Stomach (tissue), 9 donors: ENCODE data around the gene TFF2. TPM values are rescaled to one million over a fixed set of nuclear protein-coding genes. Genes with fewer than 3 reads are reported as not detected.

Source experiments
- DNase-seq, 2 donors: peaks; one replicate each; pipeline versions ENCODE4 v3.0.0 to v3.0.0-alpha.2; 2013 to 2019
- H3K27ac ChIP-seq, 5 donors: fragments of 200-600 bp in 4 of 5; sonication (generic) in 4 of 5; one replicate each; pipeline ENCODE4 v1.5.1; 2013 to 2019; ENCODE audit warnings: mild to moderate bottlenecking in 1 of 5, moderate library complexity in 1 of 5
- H3K27me3 ChIP-seq, 3 donors: fragments of 200-600 bp; sonication (generic); one replicate each; pipeline ENCODE4 v1.5.1; 2017 to 2019; ENCODE audit warnings: mixed run types in 1 of 3
- H3K36me3 ChIP-seq, 4 donors: fragments of 200-600 bp; sonication (generic); 1 replicate in 3 of 4; 2 replicates in 1 of 4; pipeline ENCODE4 v1.5.1; 2016 to 2019
- H3K4me1 ChIP-seq, 4 donors: fragments of 200-600 bp; sonication (generic); one replicate each; pipeline ENCODE4 v1.5.1; 2016 to 2019
- H3K4me3 ChIP-seq, 4 donors: fragments of 200-600 bp; sonication (generic) in 3 of 4; one replicate each; pipeline ENCODE4 v1.5.1; 2016 to 2019; ENCODE audit warnings: mild to moderate bottlenecking in 1 of 4
- H3K9me3 ChIP-seq, 4 donors: fragments of 200-600 bp; sonication (generic); one replicate each; pipeline ENCODE4 v1.5.1; 2016 to 2019
- CTCF ChIP-seq, 7 experiments: fragments of 450-650 bp in 4 of 7; fragments of 200-600 bp in 3 of 7; sonication (generic) in 3 of 7; IDR thresholded peaks; one replicate each; pipeline ENCODE4 v1.5.1; 2016 to 2019; ENCODE audit warnings: antibody characterized with exemption in 7 of 7, control low read depth in 2 of 7, mild to moderate bottlenecking in 1 of 7
- EP300 ChIP-seq: sonication (generic); formaldehyde crosslinking; IDR thresholded peaks from one replicate; pipeline ENCODE4 v1.6.1; 2017; ENCODE audit warnings: antibody characterized with exemption
- POLR2A ChIP-seq, 4 donors: fragments of 450-650 bp; IDR thresholded peaks; one replicate each; pipeline ENCODE4 v1.6.1; 2016; ENCODE audit warnings: antibody characterized with exemption in 4 of 4, control low read depth in 2 of 4, mild to moderate bottlenecking in 1 of 4, moderate library complexity in 1 of 4
- POLR2AphosphoS5 ChIP-seq, 3 donors: sonication (generic); formaldehyde crosslinking; IDR thresholded peaks; one replicate each; pipeline ENCODE4 v1.6.1; 2016; ENCODE audit warnings: antibody characterized with exemption in 3 of 3
- WGBS, 5 donors: extraction: QIAGEN DNeasy Blood & Tissue Kit in 3 of 5; methylation state at CpG; one replicate each; pipeline versions ENCODE4 v1.1.5 to v1.1.7; 2013 to 2018; 5-methylcytosine and 5-hydroxymethylcytosine counted together
- intact Hi-C: fragments of 100-400 bp; cut with DNase I; formaldehyde crosslinking; loops from one replicate; pipeline ENCODE4 v1.15.1; 2023; ENCODE audit warnings: low total_unique reads
- polyA plus RNA-seq, 3 donors: library from polyadenylated mRNA; stranded (reverse); fragments of 200-250 nt; gene quantifications; one replicate each; pipeline ENCODE4 v1.2.3, GENCODE V29; 2013
- total RNA-seq, 5 donors: library from RNA; depleted of rRNA; stranded (reverse); fragments of >200 nt; gene quantifications; one replicate each; pipeline versions ENCODE4 v1.1.0 to v1.2.3, GENCODE V29; 2014 to 2016
- donor health status: healthy with polysubstance abuse.
- donor health status: Bipolar disorder and iron deficiency.
- donor health status: healthy.

Gene TFF2
- total and polyA plus RNA-seq, 8 donors: 2.3 to 2,979 (median 1,062) TPM

DNA sequence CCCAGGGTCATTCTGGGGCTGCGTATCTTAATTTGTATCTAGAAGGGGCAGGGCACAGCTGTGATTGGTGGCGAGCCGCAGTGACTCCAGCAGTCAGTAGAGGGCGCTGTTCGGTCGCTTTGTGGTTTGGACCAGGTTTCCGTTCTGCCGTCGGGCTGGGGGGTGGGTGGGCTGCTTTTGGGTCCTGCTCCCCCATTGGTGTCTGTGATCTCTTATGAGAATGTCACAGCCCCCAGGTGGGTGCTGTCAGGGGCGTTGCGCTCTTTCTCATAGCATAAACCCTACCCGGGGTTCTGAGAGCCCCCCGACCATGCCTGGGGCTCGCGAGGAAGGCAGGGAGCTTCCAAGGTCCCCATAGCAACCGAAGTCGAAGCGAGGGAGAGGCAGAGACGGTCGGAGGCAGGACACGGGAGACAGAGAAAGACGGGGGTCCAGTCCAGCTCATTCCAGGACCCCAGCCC is 41.0 kb downstream of the TFF2 start:
- WGBS, 5 donors: 9 to 23% (median 15%) methylated on average over 14 to 22 of the region's 22 CpGs
- DNase-seq: peak; percentile 75 to 87
- H3K36me3 ChIP-seq: no peaks in the 10 kb centered on the region
- no peak overlapping the region for H3K27ac ChIP-seq
- H3K9me3 ChIP-seq: no peaks in the 10 kb centered on the region
- H3K27me3 ChIP-seq: peaks cover 0 to 68% (median 10%) of the 10 kb centered on the region in 3 donors
- no peak for TF ChIP-seq EP300
- TF ChIP-seq CTCF (IDR thresholded peaks at IDR 0.05): peak in 5 of 7 experiments; percentile 47 to 84 (median 74)
- intact Hi-C loops: loop anchor here (10.0 kb wide), 1 partner anchor 135 kb away; no protein-coding TSS in a partner anchor
- H3K4me1 ChIP-seq: peaks cover 8 to 37% (median 26%) of the 10 kb centered on the region in 4 donors
- H3K4me3 ChIP-seq: no peak overlapping the region

DNA sequence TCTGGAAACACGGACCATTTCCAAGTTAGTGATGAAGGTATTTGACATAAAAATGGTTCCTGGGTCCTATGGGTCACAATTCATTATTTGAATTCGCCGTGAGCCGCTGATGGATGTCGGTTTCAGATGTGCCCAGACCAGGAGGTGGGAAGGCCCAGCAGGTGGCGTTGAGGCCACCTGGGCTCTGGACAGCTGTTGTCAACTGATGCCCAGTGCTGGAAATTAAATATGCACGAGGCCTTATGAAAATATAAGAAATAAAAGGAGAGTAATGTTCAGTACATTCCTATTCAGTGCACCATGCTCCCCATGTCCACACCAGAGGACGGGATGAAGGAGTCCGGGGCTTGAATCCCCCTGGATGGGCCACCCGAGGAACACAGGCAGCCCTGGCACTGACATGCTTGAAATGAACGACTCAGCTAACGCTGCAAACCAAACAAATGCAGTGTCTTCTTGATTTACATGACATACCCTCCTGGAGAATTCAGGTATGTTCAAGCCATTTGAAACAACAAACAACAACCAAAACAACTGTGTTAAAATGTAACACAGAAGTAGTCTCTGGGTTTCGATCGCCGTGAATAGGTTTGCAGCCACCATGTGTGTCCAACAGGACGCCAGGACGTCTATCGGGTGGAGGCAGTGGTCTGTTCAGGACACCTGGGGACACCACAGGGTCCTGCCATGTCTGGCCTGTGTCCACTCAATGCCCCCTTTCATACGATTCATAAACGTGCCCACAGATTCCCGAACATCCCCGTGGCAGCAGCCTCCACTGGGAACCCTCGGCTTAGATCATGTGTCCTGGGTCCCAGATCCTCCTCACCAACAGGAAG is 41.7 kb downstream of the TFF2 start:
- no peaks in the 10 kb centered on the region for H3K9me3 ChIP-seq
- no peak overlapping the region for H3K4me3 ChIP-seq
- no peak overlapping the region for H3K27ac ChIP-seq
- peaks cover 0 to 72% (median 10%) of the 10 kb centered on the region in 3 donors for H3K27me3 ChIP-seq
- peak in 1 of 2 donors; percentile 49 for DNase-seq
- no peak for TF ChIP-seq POLR2A (IDR thresholded peaks at IDR 0.05)
- TF ChIP-seq CTCF (IDR thresholded peaks at IDR 0.05): peak in 3 of 7 experiments; percentile 11 to 42 (median 24)
- TF ChIP-seq POLR2AphosphoS5 (IDR thresholded peaks at IDR 0.05): no peak
- intact Hi-C loops: loop anchor here (10.0 kb wide), 1 partner anchor 136 kb away; no protein-coding TSS in a partner anchor
- WGBS, 5 donors: 36 to 54% (median 42%) methylated on average over 23 of the region's 23 CpGs
- H3K4me1 ChIP-seq: peaks cover 8 to 32% (median 21%) of the 10 kb centered on the region in 4 donors
- no peaks in the 10 kb centered on the region for H3K36me3 ChIP-seq

GRCh38 chr21:42308161-42308913 is 42.5 kb downstream of the TFF2 start:
- H3K4me3 ChIP-seq: no peak overlapping the region
- H3K27ac ChIP-seq: no peak overlapping the region
- peaks cover 0 to 70% (median 10%) of the 10 kb centered on the region in 3 donors for H3K27me3 ChIP-seq
- TF ChIP-seq POLR2AphosphoS5 (IDR thresholded peaks at IDR 0.05) (no peak), EP300 (no peak), POLR2A (IDR thresholded peaks at IDR 0.05) (no peak), CTCF (IDR thresholded peaks at IDR 0.05) (no peak)
- DNase-seq: peak in 1 of 2 donors; percentile 11
- no peaks in the 10 kb centered on the region for H3K36me3 ChIP-seq
- 72 to 86% (median 85%) methylated on average over 12 to 17 of the region's 17 CpGs for whole genome bisulfite sequencing, 5 donors
- intact Hi-C loops: loop anchor here (10.0 kb wide), 1 partner anchor 136 kb away; no protein-coding TSS in a partner anchor
- H3K4me1 ChIP-seq: peaks cover 8 to 24% (median 14%) of the 10 kb centered on the region in 4 donors
- no peaks in the 10 kb centered on the region for H3K9me3 ChIP-seq

DNA sequence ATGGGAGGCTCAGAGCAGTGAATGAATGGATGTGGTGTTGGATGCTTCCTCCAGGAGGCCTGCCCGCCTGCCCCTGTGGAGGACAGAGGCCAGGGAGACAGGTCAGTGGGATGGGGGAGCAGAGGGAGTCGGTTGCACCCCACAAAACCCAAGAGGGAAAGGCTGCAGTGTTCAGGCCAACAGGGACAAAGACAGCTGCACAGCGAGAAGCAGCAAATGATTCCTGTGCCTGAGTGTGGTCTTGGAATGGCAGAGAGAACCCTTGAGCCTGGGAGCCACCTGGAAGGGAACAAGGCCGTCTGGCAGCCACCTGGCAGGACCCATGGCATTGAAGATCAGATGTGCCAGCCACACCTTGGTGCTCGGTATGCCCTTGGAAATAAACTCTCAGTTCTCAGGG is 43.7 kb downstream of the TFF2 start:
- 63 to 83% (median 72%) methylated on average over 5 of the region's 5 CpGs for WGBS, 5 donors
- peaks cover 0 to 60% (median 10%) of the 10 kb centered on the region in 3 donors for H3K27me3 ChIP-seq
- intact Hi-C loops: loop anchor here (10.0 kb wide), 1 partner anchor 138 kb away; no protein-coding TSS in a partner anchor
- H3K27ac ChIP-seq: no peak overlapping the region
- H3K4me3 ChIP-seq: no peak overlapping the region
- H3K4me1 ChIP-seq: peaks cover 8 to 19% (median 12%) of the 10 kb centered on the region in 4 donors
- DNase-seq: peak in 1 of 2 donors; percentile 23
- H3K9me3 ChIP-seq: no peaks in the 10 kb centered on the region
- TF ChIP-seq EP300 (no peak), CTCF (IDR thresholded peaks at IDR 0.05) (no peak), POLR2AphosphoS5 (IDR thresholded peaks at IDR 0.05) (no peak), POLR2A (IDR thresholded peaks at IDR 0.05) (no peak)
- no peaks in the 10 kb centered on the region for H3K36me3 ChIP-seq
